NCI-H2029 treated with DMSO at 0.1 percent for 48 hours (cell line): ENCODE results near the gene TMEM151A.

Source experiments
- DNase-seq: peaks from one replicate; lab custom pipeline; 2025; lab: John Stamatoyannopoulos, UW

TMEM151A gene

GRCh38 chr11:66283461-66284105 is 8.1 kb upstream of the TMEM151A start:
- no peak for DNase-seq

- DNase-seq: no peak
These were observed 7.1 kb upstream of the TMEM151A start for GRCh38 chr11:66284526-66285078.

GRCh38 chr11:66285250-66285947 is 6.3 kb upstream of the TMEM151A start:
- DNase-seq: no peak

- DNase-seq: no peak
These were observed 5.0 kb upstream of the TMEM151A start for GRCh38 chr11:66286699-66287098.

GRCh38 chr11:66287211-66287888 is 4.3 kb upstream of the TMEM151A start:
- DNase-seq: no peak

GRCh38 chr11:66287889-66288670 is 3.6 kb upstream of the TMEM151A start:
- no peak for DNase-seq

- peak; percentile 96 for DNase-seq
These were observed 2.8 kb upstream of the TMEM151A start, which contains the start of gene YIF1A for GRCh38 chr11:66288671-66289547. YIF1A (minus strand) TSS chr11:66289143; CDS start chr11:66288985, 158 bp downstream.

GRCh38 chr11:66289548-66290329 is 2.0 kb upstream of the TMEM151A start:
- no peak for DNase-seq

- DNase-seq: no peak
These were observed 1.4 kb upstream of the TMEM151A start for GRCh38 chr11:66290330-66290621.

GRCh38 chr11:66291303-66291705 is 390 bp upstream of the TMEM151A start:
- DNase-seq: no peak

- no peak for DNase-seq
These were observed 1.0 kb downstream of the TMEM151A start for GRCh38 chr11:66292543-66293332.

GRCh38 chr11:66293352-66293751 is 1.7 kb downstream of the TMEM151A start:
- no peak for DNase-seq

GRCh38 chr11:66293777-66294625 is 2.3 kb downstream of the TMEM151A start:
- DNase-seq: no peak

- DNase-seq: no peak
These were observed 3.2 kb downstream of the TMEM151A start for GRCh38 chr11:66294626-66295620.

- DNase-seq: no peak
These were observed 5.9 kb downstream of the TMEM151A start for GRCh38 chr11:66297610-66298009.

GRCh38 chr11:66299186-66299585 is 7.5 kb downstream of the TMEM151A start:
- no peak for DNase-seq

- DNase-seq: no peak
These were observed 11.0 kb downstream of the TMEM151A start for GRCh38 chr11:66302656-66303055.
